GM21447 (cell line): ENCODE data around the gene SLC27A2.

ENCODE experiments used
- ATAC-seq: cut with Tn5 transposase; IDR thresholded peaks from one replicate; pipeline ENCODE4 v1.9.1; 2021; ENCODE audit not compliant: unreplicated experiment

Gene SLC27A2

DNA sequence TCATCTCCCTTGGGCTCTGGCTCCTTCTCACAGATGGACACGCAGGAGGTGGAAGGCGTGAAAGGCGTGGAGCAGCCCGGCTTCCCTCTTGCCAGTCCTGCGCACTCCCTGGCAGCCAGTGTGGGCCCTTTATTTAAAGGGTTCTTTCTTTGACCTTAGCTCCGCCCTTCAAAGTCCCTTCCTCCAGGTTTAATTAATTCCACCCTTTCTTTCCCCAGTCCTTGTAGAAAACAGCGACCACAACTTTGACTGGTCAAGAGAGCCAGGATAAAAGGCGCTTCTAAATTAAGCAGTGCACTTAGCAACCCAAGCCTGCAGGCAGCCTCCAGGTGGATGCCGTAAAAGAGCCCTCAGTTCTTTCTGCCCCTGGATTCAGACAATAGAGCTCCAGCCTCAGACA is 83.6 kb downstream of the SLC27A2 start, which contains the start of gene HDC:
Gene HDC (minus strand): TSS at position 107 of the 400 bp plus-strand sequence. CDS start 103 bp downstream, at position 4.
- no peak for ATAC-seq

DNA sequence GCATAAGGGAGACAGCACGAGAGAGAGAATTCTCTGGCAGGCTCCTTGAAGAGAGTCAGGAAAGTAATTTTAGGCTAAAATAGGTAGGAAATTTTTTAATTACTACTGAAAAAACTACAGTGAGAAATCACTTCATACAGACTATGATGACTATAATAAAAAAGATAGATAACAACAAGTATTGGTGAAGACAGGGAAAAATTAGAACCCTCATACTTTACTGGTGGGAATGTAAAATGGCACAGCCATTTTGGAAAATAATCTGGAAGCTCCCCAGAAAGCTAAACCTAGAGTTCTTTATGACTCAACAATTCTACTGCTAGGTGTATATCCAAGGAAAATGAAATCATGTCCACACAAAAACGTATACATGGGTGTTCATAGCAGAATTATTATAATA is 85.6 kb downstream of the SLC27A2 start:
- no peak for ATAC-seq

GRCh38 chr15:50275091-50275490 is 93.1 kb downstream of the SLC27A2 start:
- no peak for ATAC-seq

DNA sequence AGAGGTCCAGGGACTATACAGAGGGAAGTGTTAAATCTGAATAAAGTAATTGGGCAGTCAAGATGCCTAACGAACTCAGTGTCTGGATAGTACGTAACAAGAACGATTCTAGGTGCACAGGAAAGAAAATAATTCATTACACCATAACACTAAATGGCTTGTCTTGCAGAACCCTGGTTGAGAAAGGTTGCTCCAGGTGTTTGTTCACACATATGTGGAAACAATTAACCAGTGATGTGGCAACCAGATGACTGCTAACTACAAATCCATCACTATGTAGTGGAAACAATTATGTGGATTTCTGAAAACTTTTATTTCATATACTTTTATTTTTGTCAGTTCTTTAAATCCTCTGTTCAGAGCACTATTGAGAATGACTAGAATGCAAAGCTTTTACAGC is 93.9 kb downstream of the SLC27A2 start:
- no peak for ATAC-seq

DNA sequence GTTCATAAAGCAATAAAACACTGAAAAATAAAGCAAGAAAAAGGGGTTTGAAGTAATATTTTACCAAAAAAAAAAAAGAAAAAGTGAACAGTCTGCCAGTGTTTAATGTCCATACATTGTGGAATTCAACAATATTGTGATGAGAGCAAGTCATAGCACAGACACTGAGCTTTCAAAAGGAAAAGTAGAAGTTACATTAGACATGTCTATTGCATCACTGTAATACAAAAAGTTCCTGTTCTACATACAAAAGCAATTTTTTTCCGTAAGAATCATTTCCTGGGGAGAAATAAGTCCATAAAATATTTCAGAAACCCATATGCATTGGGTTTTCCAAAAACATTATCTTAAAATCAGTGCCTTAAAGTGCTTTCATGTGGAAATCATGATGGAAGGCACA is 95.4 kb downstream of the SLC27A2 start:
- no peak for ATAC-seq

DNA sequence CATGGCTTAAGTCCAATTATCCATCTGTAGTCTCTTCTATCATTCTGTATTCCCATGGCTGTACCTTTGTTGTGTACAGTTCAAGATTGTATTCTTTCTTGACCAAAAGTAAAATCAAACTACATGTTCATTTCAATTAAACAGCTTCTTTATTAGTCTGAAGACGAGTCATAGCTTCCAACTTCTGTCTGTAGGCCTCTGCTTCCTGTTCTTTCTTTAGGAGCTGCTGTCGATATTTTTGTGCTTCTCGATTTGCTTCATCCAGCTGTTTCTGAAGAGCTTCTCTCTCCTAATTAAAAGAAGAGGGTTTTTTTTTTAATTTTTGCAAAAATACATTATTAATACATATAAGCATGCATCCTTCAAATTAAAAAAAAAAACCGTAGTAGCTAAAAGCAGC is 96.5 kb downstream of the SLC27A2 start:
- ATAC-seq: no peak

DNA sequence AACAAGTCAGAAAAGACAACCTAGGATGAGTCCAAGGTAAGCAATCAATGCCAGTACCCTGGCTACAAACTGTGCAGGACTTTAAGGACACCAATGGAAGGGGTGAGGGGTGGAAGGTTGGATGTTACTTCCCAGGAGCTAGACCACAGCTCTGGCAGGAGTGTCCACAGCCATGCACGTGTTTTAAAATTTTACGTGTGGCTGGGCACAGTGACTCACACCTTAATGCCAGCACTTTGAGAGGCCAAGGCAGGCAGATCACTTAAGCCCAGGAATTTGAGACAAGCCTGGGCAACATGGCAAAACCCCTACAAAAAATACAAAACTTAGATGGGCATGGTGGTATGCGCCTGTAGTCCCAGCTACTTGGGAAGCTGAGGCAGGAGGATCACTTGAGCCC is 98.3 kb downstream of the SLC27A2 start:
- ATAC-seq: no peak

DNA sequence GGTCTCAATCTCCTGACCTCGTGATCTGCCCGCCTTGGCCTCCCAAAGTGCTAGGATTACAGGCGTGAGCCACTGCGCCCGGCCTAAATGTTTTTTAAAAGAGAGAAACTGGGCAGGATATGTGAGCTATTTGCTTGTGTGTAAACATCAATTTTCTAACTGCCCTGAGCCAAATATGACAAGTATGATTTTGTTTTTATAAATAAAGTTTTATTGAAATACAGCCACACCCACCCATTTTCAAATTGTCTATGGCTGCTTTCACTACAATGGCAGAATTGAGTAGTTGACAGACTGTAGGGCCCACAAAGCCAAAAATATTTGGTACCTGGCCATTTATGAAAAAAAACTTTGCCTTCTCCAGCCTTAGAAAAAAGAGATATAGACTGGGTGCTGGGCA is 99.4 kb downstream of the SLC27A2 start:
- ATAC-seq: no peak
